22Rv1 (cell line): ENCODE measurements around the gene RAB1B.

ENCODE experiments used
- CTCF ChIP-seq: fragments of 450-650 bp; IDR thresholded peaks from 2 replicates; pipeline ENCODE4 v1.5.1; 2017; ENCODE audit warnings: mild to moderate bottlenecking
- ZFX ChIP-seq: fragments of 450-650 bp; IDR thresholded peaks from 2 replicates; pipeline ENCODE4 v1.6.1; 2017; ENCODE audit warnings: antibody characterized with exemption, borderline replicate concordance

GRCh38 chr11:66248903-66249302 lies 19.5 kb upstream of the RAB1B start:
- TF ChIP-seq CTCF (no peak), ZFX (no peak)
